Measurements from ENCODE around the gene ATG16L2. TPM values are rescaled to one million over a fixed set of nuclear protein-coding genes. Genes with fewer than 3 reads are reported as not detected.

The ATG16L2 gene
- total RNA-seq, 1 experiment from 2014 or later = 22.2 TPM

DNA sequence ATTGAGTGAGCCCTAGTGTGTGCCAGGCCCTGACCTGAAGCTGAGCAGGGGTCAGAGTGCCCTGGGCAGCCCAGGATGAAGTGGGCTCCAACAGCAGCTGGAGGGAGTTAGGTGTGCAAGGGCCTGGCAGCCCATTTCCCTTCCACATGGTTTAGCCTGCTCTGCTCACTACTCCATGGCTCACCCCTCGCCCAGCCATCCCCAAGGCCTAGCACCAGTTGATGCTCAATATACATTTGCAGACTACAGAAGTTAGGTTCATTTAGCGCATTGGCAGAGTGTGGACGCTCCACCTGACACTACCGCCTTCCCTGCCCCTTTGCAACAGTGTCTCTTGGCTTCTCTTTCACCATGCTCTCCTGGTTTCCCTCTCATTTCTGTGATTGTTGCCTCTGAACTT lies 3.8 kb downstream of the ATG16L2 start:
- no peaks in the 10 kb centered on the region for H3K9me3 Mint-ChIP-seq
- TF ChIP-seq CREM (CRISPR knock-in tag; IDR thresholded peaks at IDR 0.05) = no peak
- TF ChIP-seq, protein P1, sequence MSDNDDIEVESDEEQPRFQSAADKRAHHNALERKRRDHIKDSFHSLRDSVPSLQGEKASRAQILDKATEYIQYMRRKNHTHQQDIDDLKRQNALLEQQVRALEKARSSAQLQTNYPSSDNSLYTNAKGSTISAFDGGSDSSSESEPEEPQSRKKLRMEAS (CRISPR knock-in tag; IDR thresholded peaks at IDR 0.05) = no peak
- CTCF ChIA-PET = no interaction called here

DNA sequence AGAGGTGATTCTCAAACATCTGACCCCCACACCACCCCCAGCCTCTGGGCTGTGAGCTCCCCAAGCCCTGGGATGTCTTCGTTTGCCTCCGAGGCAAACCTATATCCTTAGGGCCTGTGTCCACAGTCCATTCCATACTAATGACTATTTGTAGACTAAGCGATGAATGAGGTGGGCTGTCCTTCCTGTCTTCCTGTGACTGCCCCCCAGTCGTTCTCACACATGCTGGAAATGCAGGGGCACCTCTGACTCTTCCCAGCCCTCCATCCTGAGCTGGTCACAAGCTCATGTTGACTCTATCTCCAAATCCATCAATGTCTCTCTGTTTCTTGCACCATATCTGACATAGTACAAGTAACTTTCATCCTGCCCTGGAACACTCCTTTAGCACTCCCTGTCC lies 4.8 kb downstream of the ATG16L2 start:
- Mint-ChIP-seq H3K27me3 (ENCODE audit: low read depth) (peaks cover 37% of the 10 kb centered on the region), H3K4me1 (peaks cover 29% of the 10 kb centered on the region), H3K36me3 (no peaks in the 10 kb centered on the region; the same call in 1 of the 2 replicates), H3K27ac (no peak overlapping the region), H3K9me3 (no peaks in the 10 kb centered on the region), H3K4me3 (no peak overlapping the region)
- no peak for ATAC-seq
- DNase-seq (ENCODE audit: low spot score) = no peak
- TF ChIP-seq, protein P2, sequence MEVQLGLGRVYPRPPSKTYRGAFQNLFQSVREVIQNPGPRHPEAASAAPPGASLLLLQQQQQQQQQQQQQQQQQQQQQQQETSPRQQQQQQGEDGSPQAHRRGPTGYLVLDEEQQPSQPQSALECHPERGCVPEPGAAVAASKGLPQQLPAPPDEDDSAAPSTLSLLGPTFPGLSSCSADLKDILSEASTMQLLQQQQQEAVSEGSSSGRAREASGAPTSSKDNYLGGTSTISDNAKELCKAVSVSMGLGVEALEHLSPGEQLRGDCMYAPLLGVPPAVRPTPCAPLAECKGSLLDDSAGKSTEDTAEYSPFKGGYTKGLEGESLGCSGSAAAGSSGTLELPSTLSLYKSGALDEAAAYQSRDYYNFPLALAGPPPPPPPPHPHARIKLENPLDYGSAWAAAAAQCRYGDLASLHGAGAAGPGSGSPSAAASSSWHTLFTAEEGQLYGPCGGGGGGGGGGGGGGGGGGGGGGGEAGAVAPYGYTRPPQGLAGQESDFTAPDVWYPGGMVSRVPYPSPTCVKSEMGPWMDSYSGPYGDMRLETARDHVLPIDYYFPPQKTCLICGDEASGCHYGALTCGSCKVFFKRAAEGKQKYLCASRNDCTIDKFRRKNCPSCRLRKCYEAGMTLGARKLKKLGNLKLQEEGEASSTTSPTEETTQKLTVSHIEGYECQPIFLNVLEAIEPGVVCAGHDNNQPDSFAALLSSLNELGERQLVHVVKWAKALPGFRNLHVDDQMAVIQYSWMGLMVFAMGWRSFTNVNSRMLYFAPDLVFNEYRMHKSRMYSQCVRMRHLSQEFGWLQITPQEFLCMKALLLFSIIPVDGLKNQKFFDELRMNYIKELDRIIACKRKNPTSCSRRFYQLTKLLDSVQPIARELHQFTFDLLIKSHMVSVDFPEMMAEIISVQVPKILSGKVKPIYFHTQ (CRISPR knock-in tag; IDR thresholded peaks at IDR 0.05) = no peak
- no peak for TF ChIP-seq ETV6 (CRISPR knock-in tag; IDR thresholded peaks at IDR 0.05)
- TF ChIP-seq, protein P3, sequence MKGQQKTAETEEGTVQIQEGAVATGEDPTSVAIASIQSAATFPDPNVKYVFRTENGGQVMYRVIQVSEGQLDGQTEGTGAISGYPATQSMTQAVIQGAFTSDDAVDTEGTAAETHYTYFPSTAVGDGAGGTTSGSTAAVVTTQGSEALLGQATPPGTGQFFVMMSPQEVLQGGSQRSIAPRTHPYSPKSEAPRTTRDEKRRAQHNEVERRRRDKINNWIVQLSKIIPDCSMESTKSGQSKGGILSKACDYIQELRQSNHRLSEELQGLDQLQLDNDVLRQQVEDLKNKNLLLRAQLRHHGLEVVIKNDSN (CRISPR knock-in tag; IDR thresholded peaks at IDR 0.05) = no peak
- TF ChIP-seq SMAD4 (CRISPR knock-in tag; IDR thresholded peaks at IDR 0.05) = no peak
- no peak for TF ChIP-seq ZNF121 (CRISPR knock-in tag; IDR thresholded peaks at IDR 0.05)
- TF ChIP-seq, protein P4, sequence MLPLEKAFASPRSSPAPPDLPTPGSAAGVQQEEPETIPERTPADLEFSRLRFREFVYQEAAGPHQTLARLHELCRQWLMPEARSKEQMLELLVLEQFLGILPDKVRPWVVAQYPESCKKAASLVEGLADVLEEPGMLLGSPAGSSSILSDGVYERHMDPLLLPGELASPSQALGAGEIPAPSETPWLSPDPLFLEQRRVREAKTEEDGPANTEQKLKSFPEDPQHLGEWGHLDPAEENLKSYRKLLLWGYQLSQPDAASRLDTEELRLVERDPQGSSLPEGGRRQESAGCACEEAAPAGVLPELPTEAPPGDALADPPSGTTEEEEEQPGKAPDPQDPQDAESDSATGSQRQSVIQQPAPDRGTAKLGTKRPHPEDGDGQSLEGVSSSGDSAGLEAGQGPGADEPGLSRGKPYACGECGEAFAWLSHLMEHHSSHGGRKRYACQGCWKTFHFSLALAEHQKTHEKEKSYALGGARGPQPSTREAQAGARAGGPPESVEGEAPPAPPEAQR (CRISPR knock-in tag; IDR thresholded peaks at IDR 0.05) = no peak
- TF ChIP-seq, protein P5, sequence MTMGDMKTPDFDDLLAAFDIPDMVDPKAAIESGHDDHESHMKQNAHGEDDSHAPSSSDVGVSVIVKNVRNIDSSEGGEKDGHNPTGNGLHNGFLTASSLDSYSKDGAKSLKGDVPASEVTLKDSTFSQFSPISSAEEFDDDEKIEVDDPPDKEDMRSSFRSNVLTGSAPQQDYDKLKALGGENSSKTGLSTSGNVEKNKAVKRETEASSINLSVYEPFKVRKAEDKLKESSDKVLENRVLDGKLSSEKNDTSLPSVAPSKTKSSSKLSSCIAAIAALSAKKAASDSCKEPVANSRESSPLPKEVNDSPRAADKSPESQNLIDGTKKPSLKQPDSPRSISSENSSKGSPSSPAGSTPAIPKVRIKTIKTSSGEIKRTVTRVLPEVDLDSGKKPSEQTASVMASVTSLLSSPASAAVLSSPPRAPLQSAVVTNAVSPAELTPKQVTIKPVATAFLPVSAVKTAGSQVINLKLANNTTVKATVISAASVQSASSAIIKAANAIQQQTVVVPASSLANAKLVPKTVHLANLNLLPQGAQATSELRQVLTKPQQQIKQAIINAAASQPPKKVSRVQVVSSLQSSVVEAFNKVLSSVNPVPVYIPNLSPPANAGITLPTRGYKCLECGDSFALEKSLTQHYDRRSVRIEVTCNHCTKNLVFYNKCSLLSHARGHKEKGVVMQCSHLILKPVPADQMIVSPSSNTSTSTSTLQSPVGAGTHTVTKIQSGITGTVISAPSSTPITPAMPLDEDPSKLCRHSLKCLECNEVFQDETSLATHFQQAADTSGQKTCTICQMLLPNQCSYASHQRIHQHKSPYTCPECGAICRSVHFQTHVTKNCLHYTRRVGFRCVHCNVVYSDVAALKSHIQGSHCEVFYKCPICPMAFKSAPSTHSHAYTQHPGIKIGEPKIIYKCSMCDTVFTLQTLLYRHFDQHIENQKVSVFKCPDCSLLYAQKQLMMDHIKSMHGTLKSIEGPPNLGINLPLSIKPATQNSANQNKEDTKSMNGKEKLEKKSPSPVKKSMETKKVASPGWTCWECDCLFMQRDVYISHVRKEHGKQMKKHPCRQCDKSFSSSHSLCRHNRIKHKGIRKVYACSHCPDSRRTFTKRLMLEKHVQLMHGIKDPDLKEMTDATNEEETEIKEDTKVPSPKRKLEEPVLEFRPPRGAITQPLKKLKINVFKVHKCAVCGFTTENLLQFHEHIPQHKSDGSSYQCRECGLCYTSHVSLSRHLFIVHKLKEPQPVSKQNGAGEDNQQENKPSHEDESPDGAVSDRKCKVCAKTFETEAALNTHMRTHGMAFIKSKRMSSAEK (CRISPR knock-in tag; IDR thresholded peaks at IDR 0.05; ENCODE audit: borderline replicate concordance) = no peak
- TF ChIP-seq JAZF1 (CRISPR knock-in tag; IDR thresholded peaks at IDR 0.05) = no peak
- TF ChIP-seq, protein P6, sequence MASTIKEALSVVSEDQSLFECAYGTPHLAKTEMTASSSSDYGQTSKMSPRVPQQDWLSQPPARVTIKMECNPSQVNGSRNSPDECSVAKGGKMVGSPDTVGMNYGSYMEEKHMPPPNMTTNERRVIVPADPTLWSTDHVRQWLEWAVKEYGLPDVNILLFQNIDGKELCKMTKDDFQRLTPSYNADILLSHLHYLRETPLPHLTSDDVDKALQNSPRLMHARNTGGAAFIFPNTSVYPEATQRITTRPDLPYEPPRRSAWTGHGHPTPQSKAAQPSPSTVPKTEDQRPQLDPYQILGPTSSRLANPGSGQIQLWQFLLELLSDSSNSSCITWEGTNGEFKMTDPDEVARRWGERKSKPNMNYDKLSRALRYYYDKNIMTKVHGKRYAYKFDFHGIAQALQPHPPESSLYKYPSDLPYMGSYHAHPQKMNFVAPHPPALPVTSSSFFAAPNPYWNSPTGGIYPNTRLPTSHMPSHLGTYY (CRISPR knock-in tag; IDR thresholded peaks at IDR 0.05) = no peak
- no peak for TF ChIP-seq ZNF232 (CRISPR knock-in tag; IDR thresholded peaks at IDR 0.05)
- POLR2A ChIA-PET = no interaction called here
- CTCF ChIA-PET = interaction anchor here (0.9 to 1.9 kb wide), 4 partner anchors 25 to 359 kb away, joined by 3 to 6 read pairs (median 4); partner anchors contain the start of gene STARD10

More for the DNA sequence above, 3.8 kb downstream of the ATG16L2 start:
- POLR2A ChIA-PET = no interaction called here
- peaks cover 38% of the 10 kb centered on the region for H3K4me1 Mint-ChIP-seq
- no peak overlapping the region for H3K27ac Mint-ChIP-seq
- H3K4me3 Mint-ChIP-seq = no peak overlapping the region
- H3K36me3 Mint-ChIP-seq = no peaks in the 10 kb centered on the region; the same call in 1 of the 2 replicates
- DNase-seq (ENCODE audit: low spot score) = no peak
- ATAC-seq = no peak
- peaks cover 36% of the 10 kb centered on the region for H3K27me3 Mint-ChIP-seq (ENCODE audit: low read depth)
